Activated T-helper 1 cell treated with anti-CD3 and anti-CD28 coated beads, Interleukin-12 subunit alpha, Interleukin-12 subunit beta, Interleukin-2, Interleukin-4 antibody, amounts not matched to agents 30 ng/mL and 10 ng/mL and 1 ng/mL, durations not matched to agents 14 hours and 24 hours and 36 hours (primary cell): ENCODE measurements around the gene UBC. TPM values are rescaled to one million over a fixed set of nuclear protein-coding genes. Genes with fewer than 3 reads are reported as not detected.

Experiments
- DNase-seq: peaks from one replicate; pipeline ENCODE4 v3.0.0; 2021; ENCODE audit warnings: low spot score
- H3K27ac Mint-ChIP-seq: one replicate; pipeline ENCODE4 v1.8.0; 2021; ENCODE audit warnings: mild to moderate bottlenecking, mixed read lengths
- H3K27me3 Mint-ChIP-seq: one replicate; pipeline ENCODE4 v1.8.0; 2022; ENCODE audit warnings: mild to moderate bottlenecking, moderate library complexity, mixed read lengths; ENCODE audit not compliant: insufficient read depth
- H3K36me3 Mint-ChIP-seq: one replicate; pipeline ENCODE4 v1.8.0; 2021; ENCODE audit warnings: low read depth, mixed read lengths
- H3K4me1 Mint-ChIP-seq: one replicate; pipeline ENCODE4 v1.8.0; 2021; ENCODE audit warnings: low read depth, mixed read lengths
- H3K4me3 Mint-ChIP-seq: one replicate; pipeline ENCODE4 v1.8.0; 2021; ENCODE audit warnings: mild to moderate bottlenecking, moderate library complexity, mixed read lengths
- H3K9me3 Mint-ChIP-seq: one replicate; pipeline ENCODE4 v1.8.0; 2021; ENCODE audit warnings: mixed read lengths
- intact Hi-C: fragments of 100-400 bp; cut with micrococcal nuclease; formaldehyde crosslinking; loops from one replicate; pipeline ENCODE4 v1.15.1; 2024
- total RNA-seq: library from RNA; stranded (reverse); gene quantifications from 2 replicates; pipeline ENCODE4 v1.2.3, GENCODE V29; 2022

UBC gene
- total RNA-seq, 1 donor from 2014 or later: 899 TPM

- no peak for DNase-seq
- Mint-ChIP-seq H3K9me3 (no peaks in the 10 kb centered on the region), H3K27ac (no peak overlapping the region), H3K27me3 (peaks cover 9% of the 10 kb centered on the region), H3K4me1 (peaks cover 11% of the 10 kb centered on the region), H3K4me3 (no peak overlapping the region), H3K36me3 (no peaks in the 10 kb centered on the region)
- intact Hi-C loops: loop anchor here (10.0 kb wide), 1 partner anchor 414 kb away; no protein-coding TSS in a partner anchor
These were observed 45.3 kb downstream of the UBC start for GRCh38 chr12:124869059-124869665.

GRCh38 chr12:124868252-124869058 lies 46.0 kb downstream of the UBC start:
- DNase-seq: no peak
- Mint-ChIP-seq H3K9me3 (no peaks in the 10 kb centered on the region), H3K36me3 (no peaks in the 10 kb centered on the region), H3K4me3 (no peak overlapping the region), H3K4me1 (peaks cover 15% of the 10 kb centered on the region), H3K27me3 (peaks cover 9% of the 10 kb centered on the region), H3K27ac (no peak overlapping the region)
- intact Hi-C loops: loop anchor here (10.0 kb wide), 1 partner anchor 414 kb away; no protein-coding TSS in a partner anchor

GRCh38 chr12:124867401-124867930 lies 47.0 kb downstream of the UBC start:
- Mint-ChIP-seq H3K27me3 (peaks cover 11% of the 10 kb centered on the region), H3K9me3 (no peaks in the 10 kb centered on the region), H3K4me3 (no peak overlapping the region), H3K27ac (no peak overlapping the region), H3K4me1 (peaks cover 20% of the 10 kb centered on the region), H3K36me3 (no peaks in the 10 kb centered on the region)
- no peak for DNase-seq
- intact Hi-C loops: loop anchor here (10.0 kb wide), 1 partner anchor 413 kb away; no protein-coding TSS in a partner anchor

GRCh38 chr12:124866883-124867400 lies 47.5 kb downstream of the UBC start:
- Mint-ChIP-seq H3K27me3 (peaks cover 10% of the 10 kb centered on the region), H3K27ac (no peak overlapping the region), H3K4me1 (peaks cover 26% of the 10 kb centered on the region), H3K4me3 (no peak overlapping the region), H3K9me3 (no peaks in the 10 kb centered on the region), H3K36me3 (no peaks in the 10 kb centered on the region)
- no peak for DNase-seq
- intact Hi-C loops: loop anchor here (10.0 kb wide), 1 partner anchor 412 kb away; no protein-coding TSS in a partner anchor

- Mint-ChIP-seq H3K4me1 (peaks cover 31% of the 10 kb centered on the region), H3K27ac (peak overlapping the region; percentile 3), H3K36me3 (no peaks in the 10 kb centered on the region), H3K4me3 (no peak overlapping the region), H3K9me3 (no peaks in the 10 kb centered on the region), H3K27me3 (peaks cover 9% of the 10 kb centered on the region)
- no peak for DNase-seq
- intact Hi-C loops: loop anchor here (10.0 kb wide), 1 partner anchor 412 kb away; no protein-coding TSS in a partner anchor
These were observed 48.1 kb downstream of the UBC start for GRCh38 chr12:124866195-124866882.

GRCh38 chr12:124865728-124866127 lies 48.7 kb downstream of the UBC start:
- peaks cover 31% of the 10 kb centered on the region for H3K4me1 Mint-ChIP-seq
- H3K27ac Mint-ChIP-seq: no peak overlapping the region
- peaks cover 9% of the 10 kb centered on the region for H3K27me3 Mint-ChIP-seq
- DNase-seq: no peak
- no peak overlapping the region for H3K4me3 Mint-ChIP-seq
- no peaks in the 10 kb centered on the region for H3K9me3 Mint-ChIP-seq
- H3K36me3 Mint-ChIP-seq: no peaks in the 10 kb centered on the region
- intact Hi-C loops: loop anchor here (10.0 kb wide), 1 partner anchor 411 kb away; no protein-coding TSS in a partner anchor

- H3K4me1 Mint-ChIP-seq: peaks cover 28% of the 10 kb centered on the region
- H3K27me3 Mint-ChIP-seq: peaks cover 7% of the 10 kb centered on the region
- intact Hi-C loops: loop anchor here (1.0 to 10.0 kb wide), 4 partner anchors 42 to 410 kb away; partner anchors contain the start of gene AACS
- no peaks in the 10 kb centered on the region for H3K36me3 Mint-ChIP-seq
- H3K9me3 Mint-ChIP-seq: no peaks in the 10 kb centered on the region
- H3K27ac Mint-ChIP-seq: peak overlapping the region; percentile 90
- no peak for DNase-seq
- H3K4me3 Mint-ChIP-seq: peak overlapping the region; percentile 82
These were observed 50.1 kb downstream of the UBC start for GRCh38 chr12:124864326-124864752.

- DNase-seq: peak; percentile 70
- Mint-ChIP-seq H3K4me1 (peaks cover 23% of the 10 kb centered on the region), H3K27ac (peak within 1 kb of the TSS; percentile 90), H3K4me3 (peak within 1 kb of the TSS; percentile 85), H3K27me3 (peaks cover 2% of the 10 kb centered on the region), H3K9me3 (no peaks in the 10 kb centered on the region), H3K36me3 (no peaks in the 10 kb centered on the region)
- intact Hi-C loops: loop anchor here (1.0 to 10.0 kb wide), 6 partner anchors 43 to 409 kb away; partner anchors contain the start of genes AACS and DHX37
These were observed 50.8 kb downstream of the UBC start, which contains the start of gene SCARB1 for GRCh38 chr12:124863416-124864325. TSS of gene SCARB1 (minus strand) at chr12:124863864. CDS start at chr12:124863720, 144 bp downstream.

GRCh38 chr12:124862768-124863415 lies 51.6 kb downstream of the UBC start:
- H3K9me3 Mint-ChIP-seq: no peaks in the 10 kb centered on the region
- peak overlapping the region; percentile 85 for H3K4me3 Mint-ChIP-seq
- intact Hi-C loops: loop anchor here (1.0 to 10.0 kb wide), 5 partner anchors 89 to 408 kb away; partner anchors contain the start of genes AACS and DHX37
- H3K36me3 Mint-ChIP-seq: no peaks in the 10 kb centered on the region
- H3K27ac Mint-ChIP-seq: peak overlapping the region; percentile 40
- H3K4me1 Mint-ChIP-seq: peaks cover 23% of the 10 kb centered on the region
- no peak for DNase-seq
- peaks cover 2% of the 10 kb centered on the region for H3K27me3 Mint-ChIP-seq

- DNase-seq: no peak
- H3K36me3 Mint-ChIP-seq: no peaks in the 10 kb centered on the region
- no peak overlapping the region for H3K27ac Mint-ChIP-seq
- H3K4me3 Mint-ChIP-seq: peak overlapping the region; percentile 85
- H3K9me3 Mint-ChIP-seq: no peaks in the 10 kb centered on the region
- peaks cover 2% of the 10 kb centered on the region for H3K27me3 Mint-ChIP-seq
- intact Hi-C loops: loop anchor here (5.0 to 10.0 kb wide), 3 partner anchors 185 to 407 kb away; partner anchors contain the start of gene AACS
- H3K4me1 Mint-ChIP-seq: peaks cover 23% of the 10 kb centered on the region
These were observed 52.4 kb downstream of the UBC start for GRCh38 chr12:124861898-124862676.
